Measurements from ENCODE around the gene TM2D1. TPM values are rescaled to one million over a fixed set of nuclear protein-coding genes. Genes with fewer than 3 reads are reported as not detected.

TM2D1 gene
- 36.8 and 37.2 TPM in 2 replicates for total RNA-seq

DNA sequence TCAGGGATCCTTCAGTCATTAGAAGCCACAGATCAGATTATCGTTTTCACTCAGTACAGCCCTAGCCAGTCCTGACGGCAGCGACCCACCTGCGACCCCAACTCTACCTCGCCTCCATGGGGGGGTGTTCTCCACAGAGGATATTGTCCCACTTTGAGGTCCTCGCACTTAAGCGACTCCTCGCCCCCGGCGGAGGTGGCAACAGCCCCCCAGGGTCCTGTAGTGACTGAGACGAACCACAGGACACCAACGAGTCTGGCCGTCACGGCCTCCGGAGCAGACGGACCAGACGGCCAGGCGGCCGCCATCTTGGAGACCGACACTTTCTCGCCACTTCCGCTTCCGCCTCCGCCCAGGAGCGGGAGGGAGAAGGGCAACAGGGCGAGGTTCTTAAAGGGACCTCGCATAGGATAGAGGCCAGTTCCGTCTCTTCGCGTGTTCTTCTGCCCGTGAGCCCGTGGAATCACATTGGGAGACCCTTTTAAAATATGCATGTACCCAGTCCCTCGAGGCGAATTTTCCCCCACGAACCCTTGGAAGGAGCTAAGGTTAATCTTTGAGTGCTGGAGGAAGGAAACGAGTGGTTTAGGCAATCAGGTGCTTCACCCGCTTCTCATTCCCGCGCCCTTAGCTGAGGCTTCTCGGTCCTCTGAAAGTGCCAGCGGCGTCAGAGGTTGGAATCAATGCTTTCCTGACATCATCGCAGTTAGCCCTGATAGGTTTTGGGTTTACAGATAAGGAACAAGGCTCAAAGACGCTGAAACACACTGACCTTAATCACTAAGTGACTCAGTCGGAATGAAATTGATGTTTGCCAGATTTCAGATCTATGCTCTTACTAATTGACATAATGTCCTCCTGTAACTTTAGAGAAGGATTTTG lies at the start of gene TM2D1:
TSS of gene TM2D1 (minus strand) at position 329 of the 882 bp plus-strand sequence. CDS start at position 308, 21 bp downstream.

DNA sequence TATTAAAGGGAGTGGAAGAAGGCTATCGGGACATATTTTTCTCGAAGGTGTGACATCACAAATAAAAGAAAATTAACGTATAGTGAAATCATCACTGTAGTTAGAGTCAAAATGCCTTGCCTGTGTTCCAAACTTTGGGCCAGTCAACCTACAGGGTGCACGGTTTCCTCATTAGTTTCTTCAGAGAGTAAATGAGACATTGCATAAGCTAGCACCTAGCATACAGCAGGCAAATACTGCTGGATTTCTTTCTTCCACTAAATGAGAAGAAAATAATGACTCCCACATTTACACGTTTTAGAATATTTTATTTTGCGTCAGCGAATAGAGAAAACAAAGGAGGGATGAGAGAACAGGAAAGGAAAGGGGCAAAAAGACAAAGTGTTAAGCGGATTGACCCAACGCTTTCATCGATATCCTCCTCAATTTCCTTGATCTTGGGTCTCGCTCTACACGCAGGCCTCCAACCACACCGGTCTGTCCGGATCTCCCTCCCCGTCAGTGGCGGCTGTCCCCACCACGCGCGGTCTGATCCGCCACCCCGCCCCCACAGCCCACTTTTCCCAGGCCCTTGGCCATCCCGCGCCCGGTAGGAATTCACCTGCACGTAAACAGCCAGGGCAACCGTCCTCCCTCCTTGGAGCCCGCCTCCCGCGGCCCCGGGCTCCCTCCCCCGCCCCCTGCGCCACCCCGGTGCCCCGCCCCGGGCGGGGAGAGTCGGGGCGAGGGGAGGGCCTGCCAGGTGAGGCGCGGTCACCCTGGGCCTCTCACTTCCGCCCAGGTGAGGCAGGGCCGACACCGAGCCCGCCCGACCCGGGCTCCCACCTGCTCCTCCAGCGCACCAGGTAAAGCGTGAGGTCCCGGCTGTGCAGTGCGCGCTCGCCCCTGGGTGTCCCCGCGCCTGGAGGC lies 17.0 kb upstream of the TM2D1 start, which contains the start of gene PATJ:
TSS of gene PATJ (plus strand) at position 770 of the 909 bp plus-strand sequence. CDS start 20,413 bp downstream, outside the sequence.

Other genes with a start within 250 kb of the TM2D1 start
- 3.2 and 3.9 TPM in 2 replicates for gene PATJ, start 17.3 kb upstream of the TM2D1 start, total RNA-seq